Psoas muscle (tissue), 8 donors: ENCODE measurements around the gene FAM222B. TPM values are rescaled to one million over a fixed set of nuclear protein-coding genes. Genes with fewer than 3 reads are reported as not detected.
A peak's percentile ranks its signal among the peaks of the same experiment; 100 is the strongest.

Experiments
- ATAC-seq, 4 donors: fragments of 200-7000 bp; cut with Tn5 transposase; one replicate each; pipeline ENCODE4 v1.9.1; 2020; ENCODE audit warnings: moderate library complexity in 3 of 4, mild to moderate bottlenecking in 2 of 4
- DNase-seq, 2 donors: peaks; one replicate each; pipeline ENCODE4 v3.0.0-alpha.2; 2020
- H3K27ac ChIP-seq: fragments of 200-600 bp; one replicate; pipeline ENCODE4 v1.8.0; 2022
- H3K27me3 ChIP-seq, 3 donors: fragments of 200-600 bp in 1 of 3; one replicate each; pipeline versions ENCODE4 v1.6.1 to v1.8.0; 2013 to 2022; ENCODE audit warnings: low read length in 2 of 3, mild to moderate bottlenecking in 2 of 3, moderate library complexity in 1 of 3; ENCODE audit not compliant: insufficient read depth in 3 of 3
- H3K36me3 ChIP-seq, 2 donors: fragments of 200-600 bp in 1 of 2; one replicate each; pipeline versions ENCODE4 v1.6.1 to v1.8.0; 2013 to 2022; ENCODE audit warnings: low read depth in 1 of 2, mild to moderate bottlenecking in 1 of 2, moderate library complexity in 1 of 2; ENCODE audit not compliant: insufficient read depth in 1 of 2
- H3K4me1 ChIP-seq: fragments of 200-600 bp; one replicate; pipeline ENCODE4 v1.8.0; 2022
- H3K4me3 ChIP-seq: fragments of 200-600 bp; one replicate; pipeline ENCODE4 v1.8.0; 2022; ENCODE audit warnings: mild to moderate bottlenecking
- H3K9me3 ChIP-seq: fragments of 200-600 bp; one replicate; pipeline ENCODE4 v1.8.0; 2022
- CTCF ChIP-seq: fragments of 200-600 bp; IDR thresholded peaks from one replicate; pipeline ENCODE4 v1.8.0; 2022; ENCODE audit warnings: antibody characterized with exemption
- WGBS, 3 donors: extraction: QIAGEN DNeasy Blood & Tissue Kit; methylation state at CpG; one replicate each; pipeline versions ENCODE4 v1.1.6 to v1.1.7; 2013; 5-methylcytosine and 5-hydroxymethylcytosine counted together
- intact Hi-C, 2 donors: fragments of 100-400 bp; cut with DNase I; formaldehyde crosslinking; loops; one replicate each; pipeline versions ENCODE4 v1.11.0 to v1.14.2; 2022
- long read RNA-seq, 2 donors: library from polyadenylated mRNA; unstranded; transcript quantifications; one replicate each; pipeline ENCODE4 v2.0.0, GENCODE V29; 2021
- polyA plus RNA-seq, 3 donors: library from polyadenylated mRNA; stranded (reverse); fragments of 200-250 nt; gene quantifications; one replicate each; pipeline ENCODE4 v1.2.3, GENCODE V29; 2013
- total RNA-seq, 4 donors: library from RNA; stranded (reverse); fragmentation: NEBNext Ultra II Directional in 2 of 4; extraction: Animal tissue kit (Norgen Biotek cat#: 25700) in 2 of 4; gene quantifications; one replicate each; pipeline versions ENCODE4 v1.2.1 to v1.2.4, GENCODE V29; 2021 to 2023
- donor health status: healthy with polysubstance abuse.
- donor health status: DM: no; HTN: no; CAD: no; lungs with moderate emphysema.
- donor health status: Bipolar disorder and iron deficiency.
- donor health status: healthy.
- donor health status: DM: yes; HTN: yes; CAD: no.
- donor health status: DM: no; HTN: no; CAD: no.
- donor health status: DM: no; HTN: no; CAD: no.
- donor health status: DM: yes; HTN: yes; CAD: no.

The FAM222B gene
- total RNA-seq (10 to 100 TPM; 25.3 to 52.9 (median 36.0) TPM), polyA plus RNA-seq (10 to 100 TPM; 22.4 to 66.2 (median 32.2) TPM)
- long read RNA-seq, donor 1, partial matches to known transcripts, result 0 of 5 reads
- long read RNA-seq, donor 1, other reads (novel, unspliced or antisense), result 5 of 5 reads
- long read RNA-seq, donor 2, transcript FAM222B-202 (3 exons, 2,836 nt), result major isoform, 18 of 60 reads
- long read RNA-seq, donor 2, partial matches to known transcripts, result 0 of 60 reads
- long read RNA-seq, donor 2, other reads (novel, unspliced or antisense), result 40 of 60 reads

DNA sequence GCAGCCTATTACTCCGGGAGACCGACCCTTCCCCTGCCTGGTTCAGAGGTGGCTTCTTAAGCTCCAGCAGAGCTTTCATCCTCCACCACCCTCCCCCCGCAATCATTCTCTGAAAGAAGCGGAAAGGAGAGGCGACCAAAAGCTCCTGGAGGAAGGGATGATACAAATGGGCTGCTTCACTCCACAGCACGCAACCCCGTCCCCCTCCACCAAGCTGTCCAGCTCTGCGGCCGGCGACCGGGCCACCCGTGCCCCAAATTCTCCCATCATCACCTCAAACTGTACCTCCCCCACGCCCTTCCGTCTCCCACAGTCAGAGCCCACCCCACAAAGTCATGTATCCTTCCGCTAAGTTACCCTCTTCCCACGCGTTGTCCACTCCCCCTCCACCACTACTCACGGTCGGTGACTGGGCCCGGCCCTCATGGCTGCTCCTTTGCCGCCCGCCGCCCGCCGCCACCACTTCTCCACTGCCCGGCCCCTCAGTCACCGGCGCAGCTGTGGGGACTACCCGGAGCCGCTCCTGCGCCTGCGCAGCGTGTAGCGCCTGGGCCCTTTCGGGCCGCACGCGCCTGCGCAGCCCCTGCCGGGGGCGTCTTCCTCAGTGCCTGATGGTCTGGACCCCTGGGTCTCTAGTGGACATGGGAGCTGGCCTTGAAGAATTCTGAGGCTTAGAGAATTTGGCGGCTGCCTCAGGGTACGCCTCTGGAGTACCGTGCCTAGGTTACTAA lies at the start of gene FAM222B:
Gene FAM222B (minus strand): TSS at position 509 of the 731 bp plus-strand sequence. CDS start 76,123 bp downstream, outside the sequence.
- peaks cover 6% of the 10 kb centered on the region for H3K4me1 ChIP-seq
- H3K27ac ChIP-seq, result peak within 1 kb of the TSS; percentile 81
- DNase-seq, result peak; percentile 88 to 94
- no peak for TF ChIP-seq CTCF
- ATAC-seq, result peak; percentile 99 to 100 (median 99)
- WGBS, 3 donors, result 1 to 2% (median 1%) methylated on average over 42 to 44 of the region's 44 CpGs
- intact Hi-C loops, result loop anchor here (2.0 to 5.0 kb wide), 2 partner anchors 80 kb away; no protein-coding TSS in a partner anchor
- no peaks in the 10 kb centered on the region for H3K36me3 ChIP-seq
- H3K27me3 ChIP-seq, result no peaks in the 10 kb centered on the region
- no peaks in the 10 kb centered on the region for H3K9me3 ChIP-seq
- H3K4me3 ChIP-seq, result peak within 1 kb of the TSS; percentile 98

DNA sequence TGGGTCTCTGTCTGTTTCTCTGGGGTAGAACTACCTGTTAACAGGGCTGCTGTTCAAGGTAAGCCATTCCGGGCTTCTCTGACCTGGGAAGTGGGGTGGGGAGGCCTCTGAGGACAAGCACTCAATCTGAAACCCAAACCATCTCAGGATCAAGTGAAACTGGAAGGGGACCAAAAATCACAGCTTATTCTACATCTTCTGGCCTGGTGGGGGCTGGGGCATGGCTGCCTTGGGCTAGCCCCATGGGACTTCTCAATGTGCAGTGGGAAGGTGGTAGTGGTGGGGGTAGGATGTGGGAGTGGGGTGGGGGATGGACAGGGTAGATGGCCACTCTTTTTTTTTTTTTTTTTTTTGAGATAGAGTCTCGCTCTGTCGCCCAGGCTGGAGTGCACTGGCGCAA lies 49.4 kb upstream of the FAM222B start:
- H3K27ac ChIP-seq, result no peak overlapping the region
- H3K9me3 ChIP-seq, result no peaks in the 10 kb centered on the region
- H3K36me3 ChIP-seq, result peaks cover 0 to 8% of the 10 kb centered on the region in 2 donors
- intact Hi-C loops, result loop anchor here in 1 of 2 donors (10.0 kb wide), 1 partner anchor 127 kb away; no protein-coding TSS in a partner anchor
- no peaks in the 10 kb centered on the region for H3K27me3 ChIP-seq
- DNase-seq, result no peak
- ATAC-seq, result peak in 1 of 4 donors; percentile 28
- 71 to 81% (median 72%) methylated on average over 3 to 4 of the region's 4 CpGs for WGBS, 3 donors
- no peak overlapping the region for H3K4me3 ChIP-seq
- H3K4me1 ChIP-seq, result peaks cover 20% of the 10 kb centered on the region
- TF ChIP-seq CTCF, result no peak

- Histone ChIP-seq H3K4me3 (no peak overlapping the region), H3K9me3 (no peaks in the 10 kb centered on the region), H3K27me3 (no peaks in the 10 kb centered on the region), H3K27ac (no peak overlapping the region), H3K36me3 (peaks cover 0 to 12% of the 10 kb centered on the region in 2 donors), H3K4me1 (peaks cover 20% of the 10 kb centered on the region)
- intact Hi-C loops, result loop anchor here in 1 of 2 donors (10.0 kb wide), 1 partner anchor 126 kb away; no protein-coding TSS in a partner anchor
- 47 to 65% (median 59%) methylated on average over 1 of the region's 1 CpG for WGBS, 3 donors
- ATAC-seq, result peak in 1 of 4 donors; percentile 24
- DNase-seq, result no peak
- no peak for TF ChIP-seq CTCF
Measured at GRCh38 chr17:28891201-28891600, 48.6 kb upstream of the FAM222B start.

DNA sequence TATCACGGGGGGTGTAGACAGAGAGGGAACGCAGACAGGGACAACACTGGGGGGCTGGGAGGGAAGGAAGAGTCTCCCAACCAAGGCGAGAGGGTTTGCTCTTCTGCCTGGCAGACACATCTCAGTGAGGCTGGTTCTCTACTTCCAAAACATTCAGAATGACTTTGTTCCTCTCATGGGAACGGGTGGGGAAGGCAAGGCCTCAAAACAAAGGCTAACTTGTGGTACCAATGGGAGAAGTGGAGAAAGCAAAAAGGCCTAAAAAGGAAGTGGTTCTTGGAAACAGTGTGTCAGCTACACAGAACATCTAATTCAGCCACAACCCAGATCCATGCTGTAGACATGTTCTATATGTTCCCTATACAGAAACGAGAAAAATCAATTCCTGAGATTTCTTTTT lies 47.4 kb upstream of the FAM222B start:
- no peak for DNase-seq
- no peak for ATAC-seq
- no peak overlapping the region for H3K27ac ChIP-seq
- no peaks in the 10 kb centered on the region for H3K27me3 ChIP-seq
- no peaks in the 10 kb centered on the region for H3K9me3 ChIP-seq
- peaks cover 20% of the 10 kb centered on the region for H3K4me1 ChIP-seq
- WGBS, 3 donors, result 75 to 82% (median 78%) methylated on average over 5 of the region's 5 CpGs
- intact Hi-C loops, result loop anchor here in 1 of 2 donors (10.0 kb wide), 1 partner anchor 125 kb away; no protein-coding TSS in a partner anchor
- H3K4me3 ChIP-seq, result no peak overlapping the region
- no peak for TF ChIP-seq CTCF
- peaks cover 0 to 23% of the 10 kb centered on the region in 2 donors for H3K36me3 ChIP-seq
